Measurements from ENCODE around the gene KLHL12.

The KLHL12 gene

DNA sequence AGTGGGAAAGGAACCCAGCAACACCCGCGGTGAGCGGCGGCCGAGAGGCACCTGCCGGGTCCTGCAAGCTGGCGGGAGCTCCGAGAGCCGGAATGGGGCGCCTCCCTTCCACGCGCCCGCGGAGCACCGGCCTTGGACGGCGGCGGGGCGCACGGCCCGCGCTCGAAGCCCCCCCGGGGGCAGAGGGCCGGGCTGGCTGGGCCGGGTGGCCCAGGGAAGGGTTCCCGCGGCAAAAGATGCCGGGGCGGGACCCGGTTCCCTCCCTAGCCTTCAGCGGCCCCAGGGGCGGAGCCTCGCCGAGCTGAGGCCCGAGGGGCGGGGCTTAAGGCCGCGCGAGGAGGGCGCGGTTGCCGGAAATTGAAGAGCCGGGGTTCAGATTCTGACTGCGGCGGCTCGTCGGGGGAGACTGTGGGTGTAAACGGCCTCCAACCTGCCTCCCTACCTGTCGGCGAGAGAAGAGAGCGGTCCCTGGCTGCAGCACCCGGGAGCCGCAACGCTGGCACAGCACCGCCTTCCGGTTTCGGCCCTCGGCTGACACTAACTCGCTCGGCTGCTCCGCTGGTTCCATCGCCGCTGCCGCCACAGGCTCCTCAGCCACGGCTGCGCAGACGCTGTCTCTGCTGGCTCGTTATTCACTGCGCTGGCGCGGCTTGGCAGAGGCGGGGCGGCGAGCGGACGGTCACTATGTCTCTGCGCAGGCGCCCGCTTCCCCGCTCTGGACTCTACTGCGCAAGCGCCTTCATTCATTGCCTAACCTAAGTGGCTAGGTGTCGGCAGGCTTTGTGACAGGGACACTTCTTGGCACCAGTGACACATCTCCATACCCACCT lies 38.3 kb downstream of the KLHL12 start, which contains the start of gene RABIF:
Gene RABIF (minus strand): TSS at position 619 of the 830 bp plus-strand sequence. CDS start 51 bp downstream, at position 568.
- TF ChIP-seq POLR2AphosphoS5 (IDR thresholded peaks at IDR 0.05; ENCODE audit: low read depth, low read length) (peak; percentile 99), SIN3A (IDR thresholded peaks at IDR 0.05; ENCODE audit: borderline replicate concordance, insufficient read depth, low read length) (peak; percentile 82; the same call in 1 of the 2 replicates), TAF1 (IDR thresholded peaks at IDR 0.05; ENCODE audit: borderline replicate concordance, insufficient read depth, low read length) (peak; percentile 29; the same call in 1 of the 2 replicates), FOXP2 (optimal IDR thresholded peaks at IDR 0.05; ENCODE audit: borderline replicate concordance, extremely low read depth, extremely low read length, insufficient read depth) (no peak)
- TF ChIP-seq, protein P1, sequence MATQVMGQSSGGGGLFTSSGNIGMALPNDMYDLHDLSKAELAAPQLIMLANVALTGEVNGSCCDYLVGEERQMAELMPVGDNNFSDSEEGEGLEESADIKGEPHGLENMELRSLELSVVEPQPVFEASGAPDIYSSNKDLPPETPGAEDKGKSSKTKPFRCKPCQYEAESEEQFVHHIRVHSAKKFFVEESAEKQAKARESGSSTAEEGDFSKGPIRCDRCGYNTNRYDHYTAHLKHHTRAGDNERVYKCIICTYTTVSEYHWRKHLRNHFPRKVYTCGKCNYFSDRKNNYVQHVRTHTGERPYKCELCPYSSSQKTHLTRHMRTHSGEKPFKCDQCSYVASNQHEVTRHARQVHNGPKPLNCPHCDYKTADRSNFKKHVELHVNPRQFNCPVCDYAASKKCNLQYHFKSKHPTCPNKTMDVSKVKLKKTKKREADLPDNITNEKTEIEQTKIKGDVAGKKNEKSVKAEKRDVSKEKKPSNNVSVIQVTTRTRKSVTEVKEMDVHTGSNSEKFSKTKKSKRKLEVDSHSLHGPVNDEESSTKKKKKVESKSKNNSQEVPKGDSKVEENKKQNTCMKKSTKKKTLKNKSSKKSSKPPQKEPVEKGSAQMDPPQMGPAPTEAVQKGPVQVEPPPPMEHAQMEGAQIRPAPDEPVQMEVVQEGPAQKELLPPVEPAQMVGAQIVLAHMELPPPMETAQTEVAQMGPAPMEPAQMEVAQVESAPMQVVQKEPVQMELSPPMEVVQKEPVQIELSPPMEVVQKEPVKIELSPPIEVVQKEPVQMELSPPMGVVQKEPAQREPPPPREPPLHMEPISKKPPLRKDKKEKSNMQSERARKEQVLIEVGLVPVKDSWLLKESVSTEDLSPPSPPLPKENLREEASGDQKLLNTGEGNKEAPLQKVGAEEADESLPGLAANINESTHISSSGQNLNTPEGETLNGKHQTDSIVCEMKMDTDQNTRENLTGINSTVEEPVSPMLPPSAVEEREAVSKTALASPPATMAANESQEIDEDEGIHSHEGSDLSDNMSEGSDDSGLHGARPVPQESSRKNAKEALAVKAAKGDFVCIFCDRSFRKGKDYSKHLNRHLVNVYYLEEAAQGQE (IDR thresholded peaks at IDR 0.05; ENCODE audit: insufficient read depth in 1 of 2, low read depth in 2 of 2, low read length in 2 of 2): no peak

DNA sequence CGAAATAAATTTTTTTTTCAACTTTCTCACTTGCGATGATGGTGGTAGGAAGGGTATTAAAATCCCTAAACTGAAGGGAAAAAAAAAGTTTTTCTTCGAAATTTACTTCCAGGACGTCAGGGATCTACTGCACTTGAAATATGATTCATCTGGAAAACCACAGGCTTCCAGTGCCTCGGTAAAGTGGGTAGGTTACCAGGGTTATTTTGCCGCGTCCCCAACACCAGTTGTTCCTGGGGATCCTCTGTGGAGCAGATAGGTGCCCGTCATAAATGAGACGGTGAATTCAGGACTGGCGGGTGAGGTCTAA lies 38.9 kb downstream of the KLHL12 start:
- TF ChIP-seq FOXP2 (optimal IDR thresholded peaks at IDR 0.05; ENCODE audit: borderline replicate concordance, extremely low read depth, extremely low read length, insufficient read depth) (no peak), POLR2AphosphoS5 (IDR thresholded peaks at IDR 0.05; ENCODE audit: low read depth, low read length) (no peak), TAF1 (IDR thresholded peaks at IDR 0.05; ENCODE audit: borderline replicate concordance, insufficient read depth, low read length) (no peak), SIN3A (IDR thresholded peaks at IDR 0.05; ENCODE audit: borderline replicate concordance, insufficient read depth, low read length) (no peak)
- TF ChIP-seq, protein P1 (IDR thresholded peaks at IDR 0.05; ENCODE audit: insufficient read depth in 1 of 2, low read depth in 2 of 2, low read length in 2 of 2): no peak

DNA sequence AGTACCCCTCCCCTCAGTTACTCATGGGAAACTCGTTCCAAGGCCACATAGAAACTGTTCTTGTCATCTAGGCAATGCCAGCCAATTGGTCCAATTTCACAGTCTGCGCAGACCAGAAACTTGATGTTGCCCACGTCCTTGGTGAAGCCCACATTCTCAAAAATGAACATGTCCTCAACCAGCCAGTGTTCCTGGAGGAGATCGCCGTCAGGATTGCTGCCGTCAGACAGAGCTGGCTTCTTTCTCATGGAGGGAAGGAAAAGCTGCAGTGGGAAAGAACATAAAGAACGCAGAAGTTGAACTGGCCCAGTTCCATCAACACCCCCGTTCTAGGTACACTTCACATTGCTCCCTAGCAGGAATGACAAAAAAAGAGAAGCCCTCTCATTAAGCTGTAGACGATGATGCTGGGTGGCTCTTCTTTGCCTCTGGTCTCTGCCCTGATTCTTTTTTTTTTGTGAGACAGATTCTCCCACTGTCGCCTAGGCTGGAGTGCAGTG lies 46.0 kb downstream of the KLHL12 start:
- no peak for TF ChIP-seq POLR2AphosphoS5 (IDR thresholded peaks at IDR 0.05; ENCODE audit: low read depth, low read length)
- TF ChIP-seq FOXP2 (optimal IDR thresholded peaks at IDR 0.05; ENCODE audit: borderline replicate concordance, extremely low read depth, extremely low read length, insufficient read depth): no peak
- TF ChIP-seq, protein P1 (IDR thresholded peaks at IDR 0.05; ENCODE audit: insufficient read depth in 1 of 2, low read depth in 2 of 2, low read length in 2 of 2): no peak
- no peak for TF ChIP-seq SIN3A (IDR thresholded peaks at IDR 0.05; ENCODE audit: borderline replicate concordance, insufficient read depth, low read length)
- no peak for TF ChIP-seq TAF1 (IDR thresholded peaks at IDR 0.05; ENCODE audit: borderline replicate concordance, insufficient read depth, low read length)

DNA sequence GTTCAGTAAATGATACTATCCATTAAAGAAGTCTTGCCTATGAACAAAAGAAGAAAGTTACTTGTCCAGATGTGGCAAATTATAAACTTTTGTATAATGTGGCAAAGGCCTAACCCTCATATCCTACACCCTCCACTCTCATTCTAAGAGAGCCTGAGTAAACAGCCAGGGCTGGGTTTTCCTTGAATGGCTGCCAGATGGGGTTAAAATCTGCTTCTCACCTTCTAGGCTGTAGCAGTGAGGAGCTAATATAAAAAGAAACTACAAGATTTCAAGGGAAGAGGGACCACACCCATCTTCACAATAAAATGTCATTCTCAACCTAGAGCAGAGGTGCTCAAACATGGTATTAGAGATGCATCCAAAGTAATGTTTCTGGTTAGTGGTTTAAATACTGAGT lies 47.0 kb downstream of the KLHL12 start:
- TF ChIP-seq TAF1 (IDR thresholded peaks at IDR 0.05; ENCODE audit: borderline replicate concordance, insufficient read depth, low read length) (no peak), FOXP2 (optimal IDR thresholded peaks at IDR 0.05; ENCODE audit: borderline replicate concordance, extremely low read depth, extremely low read length, insufficient read depth) (no peak), SIN3A (IDR thresholded peaks at IDR 0.05; ENCODE audit: borderline replicate concordance, insufficient read depth, low read length) (no peak), POLR2AphosphoS5 (IDR thresholded peaks at IDR 0.05; ENCODE audit: low read depth, low read length) (no peak)
- TF ChIP-seq, protein P1 (IDR thresholded peaks at IDR 0.05; ENCODE audit: insufficient read depth in 1 of 2, low read depth in 2 of 2, low read length in 2 of 2): no peak
